Islet precursor cell (in vitro differentiated cells): Measurements from ENCODE around the gene PCBP2.
A peak's percentile ranks its signal among the peaks of the same experiment; 100 is the strongest.

Source experiments
- DNase-seq: peaks from one replicate; pipeline ENCODE4 v3.0.0-alpha.2; 2018

The PCBP2 gene

GRCh38 chr12:53495903-53496751 lies 44.2 kb downstream of the PCBP2 start:
- DNase-seq, result peak; percentile 84

GRCh38 chr12:53496752-53497032 lies 44.8 kb downstream of the PCBP2 start:
- DNase-seq, result no peak

GRCh38 chr12:53497461-53497860 lies 45.6 kb downstream of the PCBP2 start:
- DNase-seq, result no peak

GRCh38 chr12:53498235-53498630 lies 46.3 kb downstream of the PCBP2 start:
- peak; percentile 45 for DNase-seq

GRCh38 chr12:53499266-53500141 lies 47.6 kb downstream of the PCBP2 start, which contains the start of gene MAP3K12:
TSS of gene MAP3K12 (minus strand) at chr12:53499458. CDS start at chr12:53487391, 12,067 bp downstream.
- DNase-seq, result peak; percentile 90

GRCh38 chr12:53500142-53500775 lies 48.4 kb downstream of the PCBP2 start:
- DNase-seq, result no peak

- peak; percentile 100 for DNase-seq
Measured at GRCh38 chr12:53500776-53501614, 49.1 kb downstream of the PCBP2 start, which contains the start of gene TARBP2. TSS of gene TARBP2 (plus strand) at chr12:53501283. CDS start at chr12:53501409, 126 bp downstream.

GRCh38 chr12:53501615-53502181 lies 49.8 kb downstream of the PCBP2 start:
- no peak for DNase-seq

- DNase-seq, result no peak
Measured at GRCh38 chr12:53502331-53502730, 50.4 kb downstream of the PCBP2 start.

GRCh38 chr12:53502983-53503728 lies 51.3 kb downstream of the PCBP2 start:
- DNase-seq, result peak; percentile 48

- DNase-seq, result peak; percentile 55
Measured at GRCh38 chr12:53504004-53504920, 52.4 kb downstream of the PCBP2 start.

GRCh38 chr12:53505086-53505485 lies 53.2 kb downstream of the PCBP2 start:
- DNase-seq, result peak; percentile 52

- DNase-seq, result peak; percentile 56
Measured at GRCh38 chr12:53505555-53506449, 53.9 kb downstream of the PCBP2 start.

GRCh38 chr12:53506450-53506785 lies 54.5 kb downstream of the PCBP2 start:
- DNase-seq, result no peak

- peak; percentile 58 for DNase-seq
Measured at GRCh38 chr12:53506881-53507602, 55.1 kb downstream of the PCBP2 start, which contains the start of gene NPFF. TSS of gene NPFF (minus strand) at chr12:53507484. CDS start at chr12:53507474, 10 bp downstream.

- no peak for DNase-seq
Measured at GRCh38 chr12:53507603-53507885, 55.6 kb downstream of the PCBP2 start.

GRCh38 chr12:53508534-53509170 lies 56.8 kb downstream of the PCBP2 start:
- peak; percentile 97 for DNase-seq
